Thyroid gland (tissue), 4 donors: ENCODE measurements around the gene LCE5A.

Source experiments
- POLR2A ChIP-seq, 2 donors: fragments of 450-650 bp; IDR thresholded peaks; one replicate each; pipeline ENCODE4 v1.6.1; 2017; ENCODE audit warnings: antibody characterized with exemption in 2 of 2, mild to moderate bottlenecking in 2 of 2, moderate library complexity in 1 of 2
- TF ChIP-seq, protein P1 (sequence below), 6 experiments: fragments of 200-600 bp in 3 of 6; fragments of 450-650 bp in 3 of 6; sonication (generic) in 3 of 6; IDR thresholded peaks; one replicate each; pipeline ENCODE4 v1.5.1; 2016 to 2019; ENCODE audit warnings: antibody characterized with exemption in 6 of 6, mild to moderate bottlenecking in 2 of 6, inconsistent platforms in 1 of 6, moderate library complexity in 1 of 6

DNA sequence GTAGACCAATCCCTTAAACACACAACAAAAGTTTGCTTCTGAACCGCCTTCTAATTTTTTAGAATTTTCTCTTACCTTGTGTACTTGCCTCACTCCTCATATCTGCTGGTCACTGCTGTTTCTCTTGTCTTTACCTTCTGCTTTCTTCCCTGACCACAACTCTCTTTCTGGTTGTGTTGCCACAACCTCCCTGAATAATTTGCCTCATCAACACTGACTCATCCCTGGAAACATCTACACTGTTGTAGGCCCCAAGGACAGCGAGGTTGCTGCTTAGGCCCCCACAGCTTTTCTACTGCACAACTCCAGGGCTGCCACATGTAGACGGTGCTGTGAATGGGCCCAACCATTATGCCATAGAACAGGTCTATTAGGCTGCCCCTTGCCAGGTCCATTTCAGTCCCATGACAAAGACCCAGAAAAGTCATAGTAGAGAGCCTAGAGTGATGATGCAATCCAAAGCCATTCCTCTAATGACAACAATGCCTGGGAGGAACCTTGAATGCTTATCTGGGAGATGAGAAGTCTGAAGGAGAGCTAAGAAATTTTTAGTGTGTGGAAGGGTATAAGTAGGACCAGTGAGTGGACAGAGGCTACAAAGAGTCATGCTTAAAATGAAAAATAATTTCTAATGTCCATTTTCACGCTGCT, 36.6 kb upstream of the LCE5A start:
- TF ChIP-seq, protein P1, sequence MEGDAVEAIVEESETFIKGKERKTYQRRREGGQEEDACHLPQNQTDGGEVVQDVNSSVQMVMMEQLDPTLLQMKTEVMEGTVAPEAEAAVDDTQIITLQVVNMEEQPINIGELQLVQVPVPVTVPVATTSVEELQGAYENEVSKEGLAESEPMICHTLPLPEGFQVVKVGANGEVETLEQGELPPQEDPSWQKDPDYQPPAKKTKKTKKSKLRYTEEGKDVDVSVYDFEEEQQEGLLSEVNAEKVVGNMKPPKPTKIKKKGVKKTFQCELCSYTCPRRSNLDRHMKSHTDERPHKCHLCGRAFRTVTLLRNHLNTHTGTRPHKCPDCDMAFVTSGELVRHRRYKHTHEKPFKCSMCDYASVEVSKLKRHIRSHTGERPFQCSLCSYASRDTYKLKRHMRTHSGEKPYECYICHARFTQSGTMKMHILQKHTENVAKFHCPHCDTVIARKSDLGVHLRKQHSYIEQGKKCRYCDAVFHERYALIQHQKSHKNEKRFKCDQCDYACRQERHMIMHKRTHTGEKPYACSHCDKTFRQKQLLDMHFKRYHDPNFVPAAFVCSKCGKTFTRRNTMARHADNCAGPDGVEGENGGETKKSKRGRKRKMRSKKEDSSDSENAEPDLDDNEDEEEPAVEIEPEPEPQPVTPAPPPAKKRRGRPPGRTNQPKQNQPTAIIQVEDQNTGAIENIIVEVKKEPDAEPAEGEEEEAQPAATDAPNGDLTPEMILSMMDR (IDR thresholded peaks at IDR 0.05): no peak
- TF ChIP-seq POLR2A (IDR thresholded peaks at IDR 0.05): no peak
